SK-N-SH treated with all-trans-retinoic acid at 6 μM for 48 hours (cell line): Measurements from ENCODE around the gene KCNMB2.

Experiments
- ATAC-seq: fragments of 200-7000 bp; cut with Tn5 transposase; 3 replicates; pipeline ENCODE4 v1.9.1; 2020; ENCODE audit warnings: mild to moderate bottlenecking, moderate library complexity
- ARNTL ChIP-seq: fragments of 450-650 bp; formaldehyde crosslinking; IDR thresholded peaks from 2 replicates; pipeline ENCODE4 v1.5.0; 2020; ENCODE audit warnings: low read depth, mild to moderate bottlenecking, moderate library complexity, borderline replicate concordance
- BACH2 ChIP-seq: fragments of 250-450 bp; sonication (Bioruptor Pico); IDR thresholded peaks from 2 replicates; pipeline ENCODE4 v1.9.0; 2021; ENCODE audit warnings: mild to moderate bottlenecking, borderline replicate concordance
- CSDC2 ChIP-seq: fragments of 250-450 bp; sonication (Bioruptor Pico); IDR thresholded peaks from 2 replicates; pipeline ENCODE4 v1.5.0; 2020; ENCODE audit warnings: mild to moderate bottlenecking, moderate library complexity
- ESRRG ChIP-seq: fragments of 250-450 bp; sonication (Bioruptor Pico); IDR thresholded peaks from 2 replicates; pipeline ENCODE4 v1.6.1; 2021; ENCODE audit warnings: mild to moderate bottlenecking
- GLIS3 ChIP-seq: fragments of 250-450 bp; sonication (Bioruptor Pico); IDR thresholded peaks from 2 replicates; pipeline ENCODE4 v1.5.0; 2020; ENCODE audit warnings: mild to moderate bottlenecking, moderate library complexity
- ISL1 ChIP-seq: fragments of 250-450 bp; sonication (Bioruptor Pico); IDR thresholded peaks from 2 replicates; pipeline ENCODE4 v2.1.2; 2022; ENCODE audit warnings: mild to moderate bottlenecking, moderate library complexity
- OSR1 ChIP-seq: fragments of 250-450 bp; sonication (Bioruptor Pico); IDR thresholded peaks from 2 replicates; pipeline ENCODE4 v1.8.0; 2022; ENCODE audit warnings: moderate library complexity, mild to moderate bottlenecking, inconsistent platforms
- RARB ChIP-seq: fragments of 250-450 bp; sonication (Bioruptor Pico); IDR thresholded peaks from 2 replicates; pipeline ENCODE4 v1.8.0; 2021; ENCODE audit warnings: mild to moderate bottlenecking, moderate library complexity
- TCF4 ChIP-seq: fragments of 250-450 bp; sonication (Bioruptor Pico); IDR thresholded peaks from 2 replicates; pipeline ENCODE4 v1.8.0; 2021; ENCODE audit warnings: mild to moderate bottlenecking, moderate library complexity, borderline replicate concordance
- TOX ChIP-seq: fragments of 250-450 bp; sonication (Bioruptor Pico); IDR thresholded peaks from 2 replicates; pipeline ENCODE4 v1.8.0; 2021; ENCODE audit warnings: mild to moderate bottlenecking, moderate library complexity, borderline replicate concordance
- ZC3H10 ChIP-seq: fragments of 250-450 bp; sonication (Bioruptor Pico); IDR thresholded peaks from 2 replicates; pipeline ENCODE4 v1.5.1; 2021; ENCODE audit warnings: mild to moderate bottlenecking, moderate library complexity
- ZFP3 ChIP-seq: fragments of 250-450 bp; sonication (Bioruptor Pico); IDR thresholded peaks from 2 replicates; pipeline ENCODE4 v1.5.0; 2020; ENCODE audit warnings: mild to moderate bottlenecking, moderate library complexity
- ZFP30 ChIP-seq: fragments of 450-650 bp; formaldehyde crosslinking; IDR thresholded peaks from 2 replicates; pipeline ENCODE4 v1.5.0; 2022; ENCODE audit warnings: mild to moderate bottlenecking, moderate library complexity
- ZNF565 ChIP-seq: fragments of 450-650 bp; formaldehyde crosslinking; conservative IDR thresholded peaks from 2 replicates; pipeline ENCODE4 v1.5.0; 2020; ENCODE audit warnings: low read depth, mild to moderate bottlenecking, moderate library complexity
- ZNF8 ChIP-seq: fragments of 450-650 bp; formaldehyde crosslinking; IDR thresholded peaks from 2 replicates; pipeline ENCODE4 v1.5.0; 2020; ENCODE audit warnings: mild to moderate bottlenecking, moderate library complexity
- TF ChIP-seq, protein P1 (sequence below): fragments of 250-450 bp; sonication (Bioruptor Pico); IDR thresholded peaks from 2 replicates; pipeline ENCODE4 v1.5.0; 2020; ENCODE audit warnings: mild to moderate bottlenecking, moderate library complexity
- TF ChIP-seq, protein P2 (sequence below): fragments of 250-450 bp; sonication (Bioruptor Pico); IDR thresholded peaks from 2 replicates; pipeline ENCODE4 v1.5.1; 2020; ENCODE audit warnings: low read depth, mild to moderate bottlenecking, moderate library complexity
- TF ChIP-seq, protein P3 (sequence below): fragments of 250-450 bp; sonication (Bioruptor Pico); IDR thresholded peaks from 2 replicates; pipeline ENCODE4 v1.5.1; 2021; ENCODE audit warnings: mild to moderate bottlenecking, moderate library complexity
- TF ChIP-seq, protein P4 (sequence below): fragments of 250-450 bp; sonication (Bioruptor Pico); IDR thresholded peaks from 2 replicates; pipeline ENCODE4 v1.8.0; 2021; ENCODE audit warnings: low read depth, mild to moderate bottlenecking, moderate library complexity, borderline replicate concordance

Gene KCNMB2

DNA sequence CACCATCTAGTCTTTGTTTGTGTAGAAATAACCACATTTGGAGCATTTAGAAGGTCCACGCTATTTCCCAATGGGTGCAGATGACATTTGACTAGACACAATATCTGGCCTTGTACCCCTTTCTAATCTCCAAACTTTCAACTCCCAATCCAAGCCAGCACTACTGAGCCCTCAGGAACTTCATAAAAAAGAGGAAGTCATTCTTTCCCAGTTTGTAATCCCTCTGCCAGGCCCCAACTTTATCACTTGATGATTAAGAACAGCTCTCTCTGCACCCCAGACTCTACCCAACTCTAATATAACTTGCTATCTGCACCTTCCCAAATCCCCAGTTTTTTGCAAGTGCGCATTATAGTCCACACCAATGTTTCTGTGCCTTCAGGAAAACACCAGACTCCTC, 170.2 kb downstream of the KCNMB2 start:
- ATAC-seq = no peak
- TF ChIP-seq ZFP30 (CRISPR knock-in tag) (no peak), ZC3H10 (no peak), TCF4 (CRISPR knock-in tag) (no peak), RARB (CRISPR knock-in tag) (no peak), ZNF8 (no peak), ISL1 (no peak), ESRRG (CRISPR knock-in tag) (no peak), TOX (CRISPR knock-in tag) (no peak), OSR1 (no peak)
- TF ChIP-seq, protein P1, sequence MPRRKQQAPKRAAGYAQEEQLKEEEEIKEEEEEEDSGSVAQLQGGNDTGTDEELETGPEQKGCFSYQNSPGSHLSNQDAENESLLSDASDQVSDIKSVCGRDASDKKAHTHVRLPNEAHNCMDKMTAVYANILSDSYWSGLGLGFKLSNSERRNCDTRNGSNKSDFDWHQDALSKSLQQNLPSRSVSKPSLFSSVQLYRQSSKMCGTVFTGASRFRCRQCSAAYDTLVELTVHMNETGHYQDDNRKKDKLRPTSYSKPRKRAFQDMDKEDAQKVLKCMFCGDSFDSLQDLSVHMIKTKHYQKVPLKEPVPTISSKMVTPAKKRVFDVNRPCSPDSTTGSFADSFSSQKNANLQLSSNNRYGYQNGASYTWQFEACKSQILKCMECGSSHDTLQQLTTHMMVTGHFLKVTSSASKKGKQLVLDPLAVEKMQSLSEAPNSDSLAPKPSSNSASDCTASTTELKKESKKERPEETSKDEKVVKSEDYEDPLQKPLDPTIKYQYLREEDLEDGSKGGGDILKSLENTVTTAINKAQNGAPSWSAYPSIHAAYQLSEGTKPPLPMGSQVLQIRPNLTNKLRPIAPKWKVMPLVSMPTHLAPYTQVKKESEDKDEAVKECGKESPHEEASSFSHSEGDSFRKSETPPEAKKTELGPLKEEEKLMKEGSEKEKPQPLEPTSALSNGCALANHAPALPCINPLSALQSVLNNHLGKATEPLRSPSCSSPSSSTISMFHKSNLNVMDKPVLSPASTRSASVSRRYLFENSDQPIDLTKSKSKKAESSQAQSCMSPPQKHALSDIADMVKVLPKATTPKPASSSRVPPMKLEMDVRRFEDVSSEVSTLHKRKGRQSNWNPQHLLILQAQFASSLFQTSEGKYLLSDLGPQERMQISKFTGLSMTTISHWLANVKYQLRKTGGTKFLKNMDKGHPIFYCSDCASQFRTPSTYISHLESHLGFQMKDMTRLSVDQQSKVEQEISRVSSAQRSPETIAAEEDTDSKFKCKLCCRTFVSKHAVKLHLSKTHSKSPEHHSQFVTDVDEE (CRISPR knock-in tag) = no peak
- TF ChIP-seq, protein P2, sequence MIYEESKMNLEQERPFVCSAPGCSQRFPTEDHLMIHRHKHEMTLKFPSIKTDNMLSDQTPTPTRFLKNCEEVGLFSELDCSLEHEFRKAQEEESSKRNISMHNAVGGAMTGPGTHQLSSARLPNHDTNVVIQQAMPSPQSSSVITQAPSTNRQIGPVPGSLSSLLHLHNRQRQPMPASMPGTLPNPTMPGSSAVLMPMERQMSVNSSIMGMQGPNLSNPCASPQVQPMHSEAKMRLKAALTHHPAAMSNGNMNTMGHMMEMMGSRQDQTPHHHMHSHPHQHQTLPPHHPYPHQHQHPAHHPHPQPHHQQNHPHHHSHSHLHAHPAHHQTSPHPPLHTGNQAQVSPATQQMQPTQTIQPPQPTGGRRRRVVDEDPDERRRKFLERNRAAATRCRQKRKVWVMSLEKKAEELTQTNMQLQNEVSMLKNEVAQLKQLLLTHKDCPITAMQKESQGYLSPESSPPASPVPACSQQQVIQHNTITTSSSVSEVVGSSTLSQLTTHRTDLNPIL (CRISPR knock-in tag) = no peak
- TF ChIP-seq, protein P3, sequence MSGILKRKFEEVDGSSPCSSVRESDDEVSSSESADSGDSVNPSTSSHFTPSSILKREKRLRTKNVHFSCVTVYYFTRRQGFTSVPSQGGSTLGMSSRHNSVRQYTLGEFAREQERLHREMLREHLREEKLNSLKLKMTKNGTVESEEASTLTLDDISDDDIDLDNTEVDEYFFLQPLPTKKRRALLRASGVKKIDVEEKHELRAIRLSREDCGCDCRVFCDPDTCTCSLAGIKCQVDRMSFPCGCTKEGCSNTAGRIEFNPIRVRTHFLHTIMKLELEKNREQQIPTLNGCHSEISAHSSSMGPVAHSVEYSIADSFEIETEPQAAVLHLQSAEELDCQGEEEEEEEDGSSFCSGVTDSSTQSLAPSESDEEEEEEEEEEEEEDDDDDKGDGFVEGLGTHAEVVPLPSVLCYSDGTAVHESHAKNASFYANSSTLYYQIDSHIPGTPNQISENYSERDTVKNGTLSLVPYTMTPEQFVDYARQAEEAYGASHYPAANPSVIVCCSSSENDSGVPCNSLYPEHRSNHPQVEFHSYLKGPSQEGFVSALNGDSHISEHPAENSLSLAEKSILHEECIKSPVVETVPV = no peak
- TF ChIP-seq, protein P4, sequence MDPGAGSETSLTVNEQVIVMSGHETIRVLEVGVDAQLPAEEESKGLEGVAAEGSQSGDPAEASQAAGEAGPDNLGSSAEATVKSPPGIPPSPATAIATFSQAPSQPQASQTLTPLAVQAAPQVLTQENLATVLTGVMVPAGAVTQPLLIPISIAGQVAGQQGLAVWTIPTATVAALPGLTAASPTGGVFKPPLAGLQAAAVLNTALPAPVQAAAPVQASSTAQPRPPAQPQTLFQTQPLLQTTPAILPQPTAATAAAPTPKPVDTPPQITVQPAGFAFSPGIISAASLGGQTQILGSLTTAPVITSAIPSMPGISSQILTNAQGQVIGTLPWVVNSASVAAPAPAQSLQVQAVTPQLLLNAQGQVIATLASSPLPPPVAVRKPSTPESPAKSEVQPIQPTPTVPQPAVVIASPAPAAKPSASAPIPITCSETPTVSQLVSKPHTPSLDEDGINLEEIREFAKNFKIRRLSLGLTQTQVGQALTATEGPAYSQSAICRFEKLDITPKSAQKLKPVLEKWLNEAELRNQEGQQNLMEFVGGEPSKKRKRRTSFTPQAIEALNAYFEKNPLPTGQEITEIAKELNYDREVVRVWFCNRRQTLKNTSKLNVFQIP (CRISPR knock-in tag) = no peak

DNA sequence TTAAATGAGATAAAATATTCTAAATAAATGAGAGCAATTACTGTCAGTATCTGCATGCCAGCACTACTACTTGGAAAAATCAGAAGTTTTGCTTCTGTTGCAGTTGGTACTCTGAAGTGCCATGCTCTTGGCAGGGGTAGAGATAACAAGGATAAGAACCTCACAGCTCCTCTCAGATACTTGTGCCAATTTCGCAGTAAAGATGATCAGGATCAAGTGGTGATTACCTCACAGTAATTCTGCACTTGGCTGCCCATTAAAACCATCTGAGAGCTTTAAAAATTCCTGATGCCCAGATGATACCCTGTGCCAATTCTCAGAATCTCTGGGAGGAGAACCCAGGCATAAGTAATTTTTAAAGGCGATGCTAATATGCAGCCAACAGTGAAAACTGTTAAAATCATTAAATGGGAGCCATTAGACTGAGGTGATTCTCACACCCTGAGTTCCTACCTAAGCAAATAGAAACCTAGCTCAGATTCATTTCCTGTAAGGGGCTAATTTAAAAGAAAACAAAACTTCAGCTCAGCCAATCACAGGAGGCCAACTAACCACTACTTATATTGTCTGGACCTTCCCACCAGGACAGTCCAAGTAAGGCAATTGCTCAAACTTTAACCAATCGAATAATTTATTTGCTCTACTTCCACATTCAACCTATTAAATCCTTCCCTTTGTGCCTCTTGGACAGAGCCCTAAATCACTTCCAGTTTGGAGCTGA, 171.2 kb downstream of the KCNMB2 start:
- no peak for ATAC-seq
- TF ChIP-seq ZFP3 (no peak), BACH2 (CRISPR knock-in tag) (no peak), CSDC2 (no peak), ZC3H10 (no peak), TOX (CRISPR knock-in tag) (no peak), ISL1 (no peak), ZNF565 (CRISPR knock-in tag) (no peak), GLIS3 (CRISPR knock-in tag) (no peak), ARNTL (no peak), ZFP30 (CRISPR knock-in tag) (no peak), ZNF8 (no peak)
- TF ChIP-seq, protein P2 (CRISPR knock-in tag) = no peak
- TF ChIP-seq, protein P4 (CRISPR knock-in tag) = no peak
- TF ChIP-seq, protein P3 = no peak
